IMR-90 (cell line): ENCODE measurements around the gene FGGY. TPM values are rescaled to one million over a fixed set of nuclear protein-coding genes. Genes with fewer than 3 reads are reported as not detected.

Experiments
- ATAC-seq: fragments of 200-7000 bp; cut with Tn5 transposase; 2 replicates; pipeline ENCODE4 v1.9.1; 2020; ENCODE audit warnings: low read depth, mild to moderate bottlenecking, moderate library complexity
- BruUV-seq: library from RNA; stranded (reverse); fragments of 400-500 nt; replicated peaks from 2 replicates; lab custom pipeline; 2021; lab: Mats Ljungman, UMichigan
- CTCF ChIA-PET: fragments of 300-600 bp; formaldehyde crosslinking; extraction: SDS; loops from one replicate; lab custom pipeline; 2021; ENCODE audit warnings: antibody characterized with exemption; lab: Yijun Ruan, JAX
- POLR2A ChIA-PET: fragments of 300-600 bp; sonication (Branson Sonifier 250); formaldehyde crosslinking; loops from one replicate; lab custom pipeline; 2022; ENCODE audit warnings: antibody characterized with exemption; ENCODE audit not compliant: unreplicated experiment; lab: Charles Lee
- DNase-seq: peaks from one replicate; pipeline ENCODE4 v3.0.0; 2013
- H2AFZ ChIP-seq: replicated peaks from 2 replicates; pipeline ENCODE3; 2013; ENCODE audit warnings: low read length, mild to moderate bottlenecking; ENCODE audit not compliant: poor library complexity
- H2AK5ac ChIP-seq: 2 replicates; pipeline ENCODE4 v1.6.1; 2013; ENCODE audit warnings: low read depth, low read length, inconsistent platforms
- H2AK9ac ChIP-seq: replicated peaks from 2 replicates; pipeline ENCODE3; 2013; ENCODE audit warnings: mild to moderate bottlenecking, low read depth, low read length, moderate library complexity; ENCODE audit not compliant: poor library complexity
- H2BK120ac ChIP-seq: 2 replicates; pipeline ENCODE4 v1.6.1; 2013; ENCODE audit warnings: low read depth, low read length, inconsistent platforms
- H2BK15ac ChIP-seq: 3 replicates; pipeline ENCODE4 v1.6.1; 2013; ENCODE audit warnings: low read depth, low read length, inconsistent platforms
- H2BK20ac ChIP-seq: 2 replicates; pipeline ENCODE4 v1.6.1; 2013; ENCODE audit warnings: low read depth, mild to moderate bottlenecking, inconsistent platforms, low read length, moderate library complexity
- H2BK5ac ChIP-seq: 2 replicates; pipeline ENCODE4 v1.6.1; 2013; ENCODE audit warnings: mild to moderate bottlenecking, low read depth, low read length, inconsistent platforms; ENCODE audit not compliant: poor library complexity, severe bottlenecking
- H3K14ac ChIP-seq: replicated peaks from 2 replicates; pipeline ENCODE4 v1.6.1; 2013; ENCODE audit warnings: low read depth, low read length, inconsistent platforms
- H3K18ac ChIP-seq: 2 replicates; pipeline ENCODE4 v1.6.1; 2013; ENCODE audit warnings: low read depth, low read length, control low read depth
- H3K23ac ChIP-seq: 2 replicates; pipeline ENCODE4 v1.6.1; 2013; ENCODE audit warnings: low read depth, low read length, inconsistent platforms
- H3K27ac ChIP-seq: 2 replicates; pipeline ENCODE4 v1.5.1; 2013; ENCODE audit warnings: mild to moderate bottlenecking, control low read depth, low read length; ENCODE audit not compliant: insufficient read depth
- H3K27me3 ChIP-seq: 2 replicates; pipeline ENCODE4 v1.6.1; 2013; ENCODE audit warnings: low read length; ENCODE audit not compliant: control insufficient read depth, insufficient read depth
- H3K36me3 ChIP-seq: 2 replicates; pipeline ENCODE4 v1.6.1; 2013; ENCODE audit warnings: low read length, mixed read lengths; ENCODE audit not compliant: control insufficient read depth, insufficient read depth
- H3K4ac ChIP-seq: 2 replicates; pipeline ENCODE4 v1.6.1; 2013; ENCODE audit warnings: low read depth, low read length, inconsistent platforms
- H3K4me1 ChIP-seq: 2 replicates; pipeline ENCODE4 v1.6.1; 2013; ENCODE audit warnings: low read length, mixed read lengths; ENCODE audit not compliant: control insufficient read depth, insufficient read depth
- H3K4me2 ChIP-seq: 2 replicates; pipeline ENCODE4 v1.6.1; 2013; ENCODE audit warnings: low read depth, mild to moderate bottlenecking, control low read depth, low read length, moderate library complexity
- H3K4me3 ChIP-seq: 2 replicates; pipeline ENCODE4 v1.5.1; 2013; ENCODE audit warnings: low read depth, mild to moderate bottlenecking, control low read depth, low read length, moderate library complexity; ENCODE audit not compliant: insufficient read depth
- H3K56ac ChIP-seq: 2 replicates; pipeline ENCODE4 v1.6.1; 2013; ENCODE audit warnings: low read length, inconsistent platforms; ENCODE audit not compliant: insufficient read depth; ENCODE audit errors: extremely low read depth
- H3K79me1 ChIP-seq, 2 experiments: 2 replicates each; pipeline ENCODE4 v1.6.1; 2013; ENCODE audit warnings: low read length in 2 of 2, inconsistent platforms in 1 of 2, low read depth in 1 of 2
- H3K9ac ChIP-seq: 2 replicates; pipeline ENCODE4 v1.6.1; 2013; ENCODE audit warnings: low read depth, low read length, control low read depth
- H3K9me1 ChIP-seq: 2 replicates; pipeline ENCODE4 v1.6.1; 2013; ENCODE audit warnings: low read length, inconsistent platforms; ENCODE audit not compliant: insufficient read depth
- H3K9me3 ChIP-seq: 2 replicates; pipeline ENCODE4 v1.6.1; 2013; ENCODE audit warnings: low read length; ENCODE audit not compliant: control insufficient read depth, insufficient read depth
- H4K20me1 ChIP-seq: 2 replicates; pipeline ENCODE4 v1.6.1; 2013; ENCODE audit warnings: low read length, inconsistent platforms; ENCODE audit not compliant: insufficient read depth
- H4K5ac ChIP-seq: 2 replicates; pipeline ENCODE4 v1.6.1; 2013; ENCODE audit warnings: mild to moderate bottlenecking, low read depth, low read length, control low read depth
- H4K8ac ChIP-seq, 2 experiments: 2 replicates each; pipeline ENCODE4 v1.6.1; 2013; ENCODE audit warnings: low read depth in 2 of 2, low read length in 2 of 2, control low read depth in 1 of 2, inconsistent platforms in 1 of 2
- H4K91ac ChIP-seq: 2 replicates; pipeline ENCODE4 v1.6.1; 2013; ENCODE audit warnings: low read depth, low read length, inconsistent platforms; ENCODE audit not compliant: insufficient read depth
- CEBPB ChIP-seq: IDR thresholded peaks from 2 replicates; pipeline ENCODE4 v1.6.1; 2012; ENCODE audit warnings: low read depth, low read length, improper control_type of control experiment
- CTCF ChIP-seq: conservative IDR thresholded peaks from 2 replicates; pipeline ENCODE4 v1.5.1; 2012; ENCODE audit warnings: mild to moderate bottlenecking, low read depth, low read length, improper control_type of control experiment
- MXI1 ChIP-seq: IDR thresholded peaks from 2 replicates; pipeline ENCODE4 v1.6.1; 2012; ENCODE audit warnings: low read depth, mild to moderate bottlenecking, low read length, moderate library complexity, borderline replicate concordance
- USF2 ChIP-seq: fragments of 150-350 bp; IDR thresholded peaks from 2 replicates; pipeline ENCODE4 v1.6.1; 2017; ENCODE audit warnings: mild to moderate bottlenecking, antibody characterized with exemption, low read length, low read depth
- WGBS, 2 experiments: methylation state at CpG; one replicate each; pipeline versions ENCODE4 v1.1.5 to v1.1.7; 2013; ENCODE audit warnings: missing lambda C conversion rate in 2 of 2; ENCODE audit not compliant: insufficient read length in 1 of 2; ENCODE audit errors: extremely low coverage in 2 of 2; 5-methylcytosine and 5-hydroxymethylcytosine counted together
- dilution Hi-C: fragments of 300-500 bp; cut with HindIII; formaldehyde crosslinking; loops from one replicate; pipeline ENCODE4 v1.14.3; 2018; ENCODE audit warnings: low sequenced_read_pairs; ENCODE audit not compliant: unreplicated experiment
- in situ Hi-C: fragments of 300-500 bp; cut with MboI; formaldehyde crosslinking; loops from 3 replicates; pipeline ENCODE4 v1.14.3; 2019; ENCODE audit warnings: low sequenced_read_pairs, inconsistent platforms, mixed read lengths
- intact Hi-C: fragments of 100-400 bp; cut with micrococcal nuclease; formaldehyde crosslinking; loops from 2 replicates; pipeline ENCODE4 v1.10.0; 2022
- polyA plus RNA-seq, 3 experiments: library from polyadenylated mRNA; depleted of rRNA; stranded (reverse); fragments of >200 nt; gene quantifications; 2 replicates each; pipeline ENCODE4 v1.2.3, GENCODE V29; 2012; ENCODE audit warnings: low replicate concordance in 1 of 3
- total RNA-seq: library from RNA; depleted of rRNA; stranded (reverse); fragments of >200 nt; gene quantifications from 2 replicates; pipeline ENCODE4 v1.2.3, GENCODE V29; 2012

The FGGY gene
- total and polyA plus RNA-seq, 2 of the 4 experiments (the other 2 are of a cell fraction), result 5.6 to 14.0 TPM

- in situ Hi-C loops, result no loop called here
- no peak overlapping the region for H4K5ac ChIP-seq
- no peak overlapping the region for H2AK5ac ChIP-seq
- H3K27me3 ChIP-seq, result no peaks in the 10 kb centered on the region
- no peak overlapping the region for H3K27ac ChIP-seq
- H4K20me1 ChIP-seq, result no peaks in the 10 kb centered on the region
- no peaks in the 10 kb centered on the region for H3K9me3 ChIP-seq
- H3K4me1 ChIP-seq, result no peaks in the 10 kb centered on the region
- H3K36me3 ChIP-seq, result no peaks in the 10 kb centered on the region
- POLR2A ChIA-PET, result no interaction called here
- TF ChIP-seq CTCF, result no peak
- 0 out of 2 replicates have a peak, but pooled peaks have one; percentile 16 for TF ChIP-seq CEBPB
- no peak for TF ChIP-seq USF2
- TF ChIP-seq MXI1, result no peak
- H3K4me2 ChIP-seq, result no peak overlapping the region
- no CpG with 5 or more reads among the region's 1 CpG for WGBS, 2 experiments
- no peaks in the 10 kb centered on the region for H3K9me1 ChIP-seq
- H3K56ac ChIP-seq, result no peak overlapping the region
- no peak overlapping the region for H2BK15ac ChIP-seq
- H4K8ac ChIP-seq, result no peak overlapping the region
- no peak overlapping the region for H3K4me3 ChIP-seq
- no peak overlapping the region for H2AFZ ChIP-seq
- no peak overlapping the region for H3K23ac ChIP-seq
- no peak overlapping the region for H3K9ac ChIP-seq
- no peak for ATAC-seq
- dilution Hi-C loops, result no loop called here
- no peak overlapping the region for H2BK120ac ChIP-seq
- H4K91ac ChIP-seq, result no peak overlapping the region
- H3K4ac ChIP-seq, result no peak overlapping the region
- no peak overlapping the region for H2BK20ac ChIP-seq
- intact Hi-C loops, result no loop called here
- BruUV-seq, result no TSS peak
- H3K14ac ChIP-seq, result no peak overlapping the region
- DNase-seq, result no peak
- no peak overlapping the region for H3K18ac ChIP-seq
- H3K79me1 ChIP-seq, result no peaks in the 10 kb centered on the region
- CTCF ChIA-PET, result no interaction called here
- H2AK9ac ChIP-seq, result no peak overlapping the region
- no peak overlapping the region for H2BK5ac ChIP-seq
Measured at GRCh38 chr1:59261537-59261936, 35.4 kb upstream of the FGGY start.
